Epithelial cell of prostate (primary cell): ENCODE results near the gene CRLF3.
"Not testable (repeated sequence)": the region's sequence is repeated elsewhere in the genome, so short reads cannot be mapped to it uniquely, and the experiment has no call there.

Experiments
- DNase-seq: peaks from one replicate; pipeline ENCODE4 v3.0.0-alpha.2; 2011; ENCODE audit warnings: low read depth, low spot score
- H3K27ac ChIP-seq: fragments of 450-650 bp; 2 replicates; pipeline ENCODE4 v1.5.1; 2017; ENCODE audit warnings: mild to moderate bottlenecking

The CRLF3 gene

GRCh38 chr17:30753291-30753690 is 71.2 kb downstream of the CRLF3 start:
- H3K27ac ChIP-seq = not testable (repeated sequence)

GRCh38 chr17:30750982-30751381 is 73.5 kb downstream of the CRLF3 start:
- not testable (repeated sequence) for H3K27ac ChIP-seq, DNase-seq

More at GRCh38 chr17:30753291-30753690, 71.2 kb downstream of the CRLF3 start:
- DNase-seq = not testable (repeated sequence)

- not testable (repeated sequence) for H3K27ac ChIP-seq, DNase-seq
Measured at GRCh38 chr17:30747621-30748020, 76.9 kb downstream of the CRLF3 start.

GRCh38 chr17:30742669-30743068 is 81.8 kb downstream of the CRLF3 start:
- not testable (repeated sequence) for DNase-seq, H3K27ac ChIP-seq

GRCh38 chr17:30736371-30736770 is 88.1 kb downstream of the CRLF3 start:
- DNase-seq = not testable (repeated sequence)

GRCh38 chr17:30735644-30736043 is 88.8 kb downstream of the CRLF3 start:
- H3K27ac ChIP-seq, DNase-seq: not testable (repeated sequence)

More at GRCh38 chr17:30736371-30736770, 88.1 kb downstream of the CRLF3 start:
- not testable (repeated sequence) for H3K27ac ChIP-seq

- not testable (repeated sequence) for DNase-seq, H3K27ac ChIP-seq
Measured at GRCh38 chr17:30735206-30735605, 89.3 kb downstream of the CRLF3 start.

- H3K27ac ChIP-seq, DNase-seq: not testable (repeated sequence)
Measured at GRCh38 chr17:30734153-30734552, 90.3 kb downstream of the CRLF3 start.
